HG03108 (cell line): ENCODE data around the gene CHST6.
"Not testable (repeated sequence)": the region's sequence is repeated elsewhere in the genome, so short reads cannot be mapped to it uniquely, and the experiment has no call there.

Experiments used
- ATAC-seq: cut with Tn5 transposase; IDR thresholded peaks from one replicate; pipeline ENCODE4 v1.9.1; 2021; ENCODE audit warnings: moderate library complexity; ENCODE audit not compliant: unreplicated experiment

Gene CHST6

DNA sequence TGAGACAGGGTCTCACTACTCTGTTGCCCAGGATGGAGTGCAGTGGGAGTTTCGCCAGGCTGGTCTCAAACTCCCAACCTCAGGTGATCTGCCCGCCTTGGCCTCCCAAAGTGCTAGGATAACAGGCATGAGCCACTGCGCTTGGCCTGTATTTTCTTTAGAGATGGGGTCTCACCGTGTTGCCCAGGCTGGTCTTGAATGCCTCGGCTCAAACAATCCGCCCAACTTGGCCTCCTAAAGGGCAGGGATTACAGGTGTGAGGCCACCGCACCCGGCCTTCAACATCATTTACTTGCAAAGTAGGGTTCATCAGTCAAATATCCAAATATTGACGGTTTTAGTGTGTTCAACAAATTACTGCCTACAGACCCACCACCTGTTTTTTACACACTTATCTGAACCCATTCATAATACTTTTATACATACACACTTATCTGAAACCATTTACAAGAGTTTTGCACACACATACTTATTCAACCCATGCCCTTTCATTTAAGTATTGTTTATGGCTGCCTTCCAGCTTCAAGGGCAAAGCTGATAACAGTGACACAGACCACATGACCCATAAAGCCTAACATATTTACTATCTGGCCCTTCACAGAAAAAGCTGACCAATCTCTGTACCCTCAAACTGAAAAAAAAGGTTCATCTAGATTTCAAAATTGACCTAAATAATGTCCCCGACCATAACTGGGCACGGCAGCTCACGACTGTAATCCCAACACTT lies 42.6 kb downstream of the CHST6 start:
- no peak for ATAC-seq

- ATAC-seq, result no peak
Observed at GRCh38 chr16:75446416-75446815, 48.8 kb downstream of the CHST6 start.

DNA sequence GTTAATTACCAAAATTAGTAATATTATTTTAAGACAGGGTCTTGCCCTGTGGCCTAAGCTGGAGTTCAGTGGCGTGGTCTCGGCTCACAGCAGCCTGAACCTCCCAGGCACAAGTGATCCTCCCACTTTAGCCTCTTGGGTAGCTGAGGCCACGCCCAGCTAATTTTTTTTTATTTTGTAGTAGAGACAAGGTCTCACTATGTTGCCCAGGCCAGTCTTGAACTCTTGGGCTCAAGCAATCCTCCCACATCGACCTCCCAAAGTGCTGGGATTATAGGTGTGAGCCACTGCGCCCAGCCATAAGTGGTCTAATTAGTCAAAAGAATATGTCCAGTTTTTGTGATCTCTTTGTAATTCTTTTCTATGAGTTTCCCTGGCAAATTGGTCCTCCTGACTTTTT lies 49.9 kb downstream of the CHST6 start:
- no peak for ATAC-seq

DNA sequence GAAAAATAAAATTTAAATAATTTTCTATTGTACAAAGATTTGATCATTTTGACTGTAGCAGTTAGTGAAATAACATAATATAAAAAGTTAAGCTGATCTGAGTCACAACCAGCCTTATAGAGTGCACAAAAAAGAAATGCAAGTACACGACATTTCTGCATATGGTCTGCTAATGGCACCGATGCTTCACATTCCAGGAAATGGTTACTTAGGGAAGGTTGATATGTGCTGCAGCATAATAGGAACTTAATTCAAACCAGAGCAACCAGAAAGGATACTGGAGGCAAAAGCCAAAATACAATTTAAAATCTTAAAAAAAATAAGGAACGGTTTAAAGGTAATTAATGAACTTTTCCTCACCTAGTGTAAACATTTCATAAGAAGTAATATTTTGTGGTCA lies 51.9 kb downstream of the CHST6 start:
- no peak for ATAC-seq

DNA sequence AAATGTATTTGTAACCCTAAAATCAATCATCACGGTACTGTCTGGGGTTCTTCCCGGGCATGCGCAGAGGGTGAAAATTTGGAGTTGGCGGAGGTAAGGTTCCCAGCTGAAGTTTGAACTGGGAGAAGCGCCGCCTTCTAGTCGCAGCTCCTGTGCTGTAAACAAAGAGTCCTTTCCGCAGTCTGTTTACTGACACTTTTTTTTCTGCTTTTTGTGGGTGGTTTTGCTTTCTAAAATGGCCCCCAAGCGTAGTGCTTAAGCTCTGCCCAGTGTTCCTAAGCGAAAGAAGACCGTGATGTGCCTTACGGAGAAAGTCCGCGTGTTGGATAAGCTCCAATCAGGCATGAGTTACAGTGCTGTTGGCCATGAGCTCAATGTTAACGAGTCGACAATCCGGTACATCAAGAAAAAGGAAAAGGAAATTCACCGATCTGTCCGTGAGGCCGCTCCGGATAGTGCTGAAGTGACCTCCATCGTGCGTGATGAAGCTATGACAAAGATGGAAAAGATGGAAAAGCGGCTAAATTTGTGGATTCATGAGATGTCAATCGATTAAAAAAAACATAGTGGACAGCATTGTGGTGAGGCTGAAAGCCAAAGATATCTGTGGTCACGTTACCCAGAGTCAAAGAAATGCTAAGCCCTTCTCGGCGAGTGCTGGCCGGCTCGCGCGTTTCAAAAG lies 61.4 kb downstream of the CHST6 start:
- ATAC-seq, result peak; percentile 54

DNA sequence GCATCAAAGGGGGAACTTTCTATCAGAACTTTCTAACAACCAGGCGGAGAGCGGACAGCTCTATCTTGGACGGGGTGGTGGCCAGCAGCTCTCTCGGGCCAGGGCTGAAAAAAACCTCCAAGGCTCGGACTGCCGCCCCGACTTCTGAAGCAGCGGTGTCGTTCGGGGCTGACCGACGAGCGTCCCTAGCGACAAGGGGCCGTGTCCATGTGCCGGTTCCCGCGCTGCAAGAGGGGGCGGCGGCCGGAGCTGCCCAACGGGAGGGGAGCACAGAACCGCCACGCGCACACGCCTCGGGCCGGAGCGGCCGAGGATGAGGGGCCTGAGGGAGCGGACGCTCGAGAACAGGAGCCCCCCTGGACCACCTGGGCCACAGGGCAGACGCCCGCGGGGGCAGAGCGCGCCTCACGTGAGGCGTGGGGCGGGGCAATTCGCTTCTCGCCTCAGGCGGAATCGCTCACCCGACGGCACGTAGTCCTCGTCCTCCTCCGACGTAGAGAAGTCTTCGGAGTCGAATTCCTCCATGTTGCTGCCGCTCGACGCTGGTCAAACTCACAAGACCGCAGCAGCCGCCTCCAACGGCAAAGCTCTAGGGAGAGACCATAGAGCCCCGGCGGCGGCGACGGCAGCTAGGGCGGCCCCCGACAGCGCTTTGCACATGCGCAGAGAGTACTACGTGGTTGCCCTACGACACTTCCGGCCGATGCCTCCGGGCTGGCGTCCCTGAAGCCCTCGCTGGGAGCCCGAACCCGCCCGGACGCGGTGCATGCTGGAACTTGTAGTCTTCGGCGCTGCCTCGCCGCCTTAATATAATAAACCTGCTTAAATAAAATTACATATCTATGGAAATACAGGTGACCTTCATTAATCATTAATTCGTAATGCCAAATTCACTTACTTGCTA lies 62.2 kb downstream of the CHST6 start, which contains the start of gene CFDP1:
TSS of gene CFDP1 (minus strand) at position 676 of the 904 bp plus-strand sequence. CDS start at position 525, 151 bp downstream.
- ATAC-seq, result peak; percentile 96

DNA sequence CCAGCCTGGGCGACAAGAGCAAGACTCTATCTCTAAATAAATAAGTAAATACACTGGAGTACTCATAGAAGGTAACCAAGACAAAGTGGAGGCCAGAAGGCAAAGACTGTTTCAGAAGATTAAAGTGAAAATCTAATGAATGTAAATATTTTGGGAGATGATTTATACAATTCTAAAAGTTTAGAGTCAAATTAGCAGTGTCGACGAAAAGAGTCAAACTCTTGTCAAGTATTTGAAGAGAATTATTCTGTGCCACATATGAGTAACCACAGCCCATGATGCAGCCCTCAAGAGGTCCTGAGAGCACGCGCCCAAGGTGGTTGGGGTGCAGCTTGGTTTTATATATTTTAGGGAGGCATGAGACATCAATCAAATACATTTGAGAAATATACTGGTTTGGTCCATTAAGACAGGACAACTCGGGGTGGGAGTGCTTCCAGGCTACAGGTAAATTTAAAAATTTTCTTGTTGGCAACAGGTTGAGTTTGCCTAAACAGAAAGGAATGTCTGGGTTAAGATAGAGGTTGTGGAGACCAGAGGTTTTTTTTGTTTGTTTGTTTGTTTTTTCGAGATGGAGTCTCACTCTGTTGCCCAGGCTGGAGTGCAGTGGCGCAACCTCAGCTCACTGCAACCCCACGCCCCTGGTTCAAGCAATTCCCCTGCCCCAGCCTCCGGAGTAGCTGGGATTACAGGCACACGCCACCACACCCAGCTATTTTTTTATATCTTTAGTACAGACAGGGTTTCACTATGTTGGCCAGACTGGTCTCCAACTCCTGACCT lies 65.4 kb downstream of the CHST6 start:
- ATAC-seq, result no peak

GRCh38 chr16:75426524-75426923 lies 68.7 kb downstream of the CHST6 start:
- ATAC-seq, result not testable (repeated sequence)

DNA sequence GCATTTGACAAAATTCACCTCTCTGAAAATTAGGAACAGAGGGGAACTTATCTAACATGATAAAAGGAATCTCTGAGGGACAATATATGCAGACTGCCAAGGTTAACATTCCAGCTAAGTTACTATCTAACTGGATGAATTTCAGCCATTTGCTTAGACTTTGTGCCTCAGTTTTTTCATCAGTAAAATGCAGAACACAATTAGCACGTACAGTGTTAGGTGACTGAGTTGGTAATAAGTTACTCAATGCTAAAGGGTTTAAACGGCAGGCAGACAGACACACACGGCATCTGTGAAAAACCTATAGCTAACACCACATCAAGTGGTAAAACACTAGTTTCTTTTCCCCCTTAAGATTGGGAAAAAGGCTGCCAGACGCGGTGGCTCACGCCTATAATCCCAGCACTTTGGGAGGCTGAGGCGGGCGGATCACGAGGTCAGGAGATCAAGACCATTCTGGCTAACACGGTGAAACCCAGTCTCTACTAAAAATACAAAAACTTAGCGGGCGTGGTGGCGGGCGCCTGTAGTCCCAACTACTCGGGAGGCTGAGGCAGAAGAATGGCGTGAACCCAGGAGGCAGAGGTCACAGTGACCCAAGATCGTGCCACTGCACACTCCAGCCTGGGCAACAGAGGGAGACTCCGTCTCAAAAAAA lies 71.0 kb downstream of the CHST6 start:
- ATAC-seq, result not testable (repeated sequence)

DNA sequence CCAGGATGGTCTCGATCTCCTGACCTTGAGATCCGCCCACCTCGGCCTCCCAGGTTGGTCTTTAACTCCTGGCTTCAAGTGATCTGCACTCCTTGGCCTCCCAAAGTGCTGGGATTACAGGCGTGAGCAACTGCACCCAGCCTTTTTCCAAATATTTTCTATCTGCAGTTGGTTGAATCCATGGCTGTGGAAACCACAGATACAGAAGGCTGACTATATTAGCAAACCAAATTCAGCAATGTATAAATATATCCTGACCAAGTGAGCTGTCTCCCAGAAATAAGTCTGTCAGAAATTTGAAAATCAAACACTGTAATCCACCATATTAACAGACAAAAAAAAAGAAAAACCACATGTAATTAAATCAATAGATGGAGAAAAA lies 71.5 kb downstream of the CHST6 start:
- ATAC-seq, result no peak
